ENCODE measurements around the gene ARHGEF3.

ARHGEF3 gene

GRCh38 chr3:56813653-56813960 lies 11.9 kb upstream of the ARHGEF3 start:
- H3K4me3 ChIP-seq (ENCODE audit: low read depth, low read length): no peak overlapping the region
- no peak for TF ChIP-seq CTCF (IDR thresholded peaks at IDR 0.05; ENCODE audit: borderline replicate concordance, insufficient read depth, low read depth, low read length)

- no peak for TF ChIP-seq CTCF (IDR thresholded peaks at IDR 0.05; ENCODE audit: borderline replicate concordance, insufficient read depth, low read depth, low read length)
- H3K4me3 ChIP-seq (ENCODE audit: low read depth, low read length): no peak overlapping the region
Measured at GRCh38 chr3:56812754-56813652, 11.3 kb upstream of the ARHGEF3 start.

GRCh38 chr3:56811546-56812202 lies 9.9 kb upstream of the ARHGEF3 start:
- H3K4me3 ChIP-seq (ENCODE audit: low read depth, low read length): no peak overlapping the region
- TF ChIP-seq CTCF (IDR thresholded peaks at IDR 0.05; ENCODE audit: borderline replicate concordance, insufficient read depth, low read depth, low read length): no peak

- H3K4me3 ChIP-seq (ENCODE audit: low read depth, low read length): no peak overlapping the region
- no peak for TF ChIP-seq CTCF (IDR thresholded peaks at IDR 0.05; ENCODE audit: borderline replicate concordance, insufficient read depth, low read depth, low read length)
Measured at GRCh38 chr3:56810577-56811545, 9.1 kb upstream of the ARHGEF3 start.

GRCh38 chr3:56806407-56806806 lies 4.7 kb upstream of the ARHGEF3 start:
- TF ChIP-seq CTCF (IDR thresholded peaks at IDR 0.05; ENCODE audit: borderline replicate concordance, insufficient read depth, low read depth, low read length): no peak

GRCh38 chr3:56802790-56803189 lies 1.0 kb upstream of the ARHGEF3 start:
- TF ChIP-seq CTCF (IDR thresholded peaks at IDR 0.05; ENCODE audit: borderline replicate concordance, insufficient read depth, low read depth, low read length): no peak
- H3K4me3 ChIP-seq (ENCODE audit: low read depth, low read length): no peak overlapping the region

More at GRCh38 chr3:56806407-56806806, 4.7 kb upstream of the ARHGEF3 start:
- H3K4me3 ChIP-seq (ENCODE audit: low read depth, low read length): no peak overlapping the region

Measured in GM12875 (cell line).